Spleen (tissue), 11 donors: ENCODE measurements around the gene DIDO1. TPM values are rescaled to one million over a fixed set of nuclear protein-coding genes. Genes with fewer than 3 reads are reported as not detected.

ENCODE experiments used
- DNase-seq: peaks from one replicate; pipeline ENCODE4 v3.0.0-alpha.2; 2020
- H3K27ac ChIP-seq, 8 donors: fragments of 200-600 bp; sonication (generic) in 7 of 8; 1 replicate in 4 of 8; 2 replicates in 4 of 8; pipeline versions ENCODE4 v1.5.0 to v1.8.0; 2016 to 2021; ENCODE audit warnings: inconsistent platforms in 4 of 8, mild to moderate bottlenecking in 4 of 8, moderate library complexity in 1 of 8
- H3K27me3 ChIP-seq, 7 donors: fragments of 200-600 bp; sonication (generic) in 6 of 7; replicated peaks in 1 of 7; 1 replicate in 4 of 7; 2 replicates in 3 of 7; pipeline versions ENCODE4 v1.5.0 to v1.8.0; 2016 to 2021; ENCODE audit warnings: inconsistent platforms in 3 of 7, mild to moderate bottlenecking in 1 of 7
- H3K36me3 ChIP-seq, 6 donors: fragments of 200-600 bp; sonication (generic) in 5 of 6; 1 replicate in 4 of 6; 2 replicates in 2 of 6; pipeline versions ENCODE4 v1.5.0 to v1.8.0; 2016 to 2021; ENCODE audit warnings: inconsistent platforms in 2 of 6
- H3K4me1 ChIP-seq, 6 donors: fragments of 200-600 bp; sonication (generic) in 5 of 6; 1 replicate in 3 of 6; 2 replicates in 3 of 6; pipeline versions ENCODE4 v1.5.0 to v1.8.0; 2016 to 2021; ENCODE audit warnings: inconsistent platforms in 3 of 6
- H3K4me3 ChIP-seq, 8 donors: fragments of 200-600 bp; sonication (generic) in 7 of 8; 1 replicate in 4 of 8; 2 replicates in 4 of 8; pipeline versions ENCODE4 v1.5.0 to v1.8.0; 2016 to 2021; ENCODE audit warnings: inconsistent platforms in 4 of 8, mild to moderate bottlenecking in 4 of 8, moderate library complexity in 2 of 8
- H3K9me3 ChIP-seq, 8 donors: fragments of 200-600 bp; sonication (generic) in 7 of 8; 1 replicate in 4 of 8; 2 replicates in 4 of 8; pipeline versions ENCODE4 v1.5.0 to v1.8.0; 2016 to 2021; ENCODE audit warnings: inconsistent platforms in 4 of 8
- CTCF ChIP-seq, 11 experiments: fragments of 200-600 bp in 7 of 11; fragments of 450-650 bp in 4 of 11; sonication (generic) in 4 of 11; IDR thresholded peaks in 8 of 11; conservative IDR thresholded peaks in 3 of 11; 1 replicate in 7 of 11; 2 replicates in 4 of 11; pipeline versions ENCODE4 v1.4.0 to v1.8.0; 2016 to 2021; ENCODE audit warnings: antibody characterized with exemption in 11 of 11, inconsistent platforms in 4 of 11, mild to moderate bottlenecking in 1 of 11
- POLR2A ChIP-seq, 3 donors: fragments of 450-650 bp; IDR thresholded peaks; one replicate each; pipeline ENCODE4 v1.5.1; 2017; ENCODE audit warnings: antibody characterized with exemption in 3 of 3, mild to moderate bottlenecking in 1 of 3
- POLR2AphosphoS5 ChIP-seq, 3 donors: sonication (generic); formaldehyde crosslinking; IDR thresholded peaks; one replicate each; pipeline ENCODE4 v1.5.1; 2017; ENCODE audit warnings: antibody characterized with exemption in 3 of 3
- whole genome bisulfite sequencing, 5 donors: extraction: QIAGEN DNeasy Blood & Tissue Kit in 3 of 5; methylation state at CpG; one replicate each; pipeline versions ENCODE4 v1.1.5 to v1.1.7; 2013 to 2018; 5-methylcytosine and 5-hydroxymethylcytosine counted together
- intact Hi-C: fragments of 100-400 bp; cut with DNase I; formaldehyde crosslinking; loops from one replicate; pipeline ENCODE4 v1.15.0; 2023; ENCODE audit warnings: low total_unique reads
- polyA plus RNA-seq, 3 donors: library from polyadenylated mRNA; stranded (reverse); fragments of 200-250 nt; gene quantifications; one replicate each; pipeline ENCODE4 v1.2.1, GENCODE V29; 2013
- total RNA-seq, 7 donors: library from RNA; depleted of rRNA in 3 of 7; stranded (reverse); fragments of >200 nt in 3 of 7; fragmentation: NEBNext Ultra II Directional in 4 of 7; extraction: Animal tissue kit (Norgen Biotek cat#: 25700) in 4 of 7; gene quantifications; one replicate each; pipeline versions ENCODE4 v1.1.0 to v1.2.1, GENCODE V29; 2016 to 2021
- donor health status: healthy with polysubstance abuse.
- donor health status: DM: no; HTN: no; CAD: no; lungs with moderate emphysema.
- donor health status: DM: no; HTN: no; CAD: no.
- donor health status: Bipolar disorder and iron deficiency.
- donor health status: healthy.
- donor health status: DM: no; HTN: no; CAD: no.
- donor health status: DM: yes; HTN: yes; CAD: no.

DIDO1 gene
- total and polyA plus RNA-seq, 10 donors: 17.4 to 79.6 (median 66.9) TPM

DNA sequence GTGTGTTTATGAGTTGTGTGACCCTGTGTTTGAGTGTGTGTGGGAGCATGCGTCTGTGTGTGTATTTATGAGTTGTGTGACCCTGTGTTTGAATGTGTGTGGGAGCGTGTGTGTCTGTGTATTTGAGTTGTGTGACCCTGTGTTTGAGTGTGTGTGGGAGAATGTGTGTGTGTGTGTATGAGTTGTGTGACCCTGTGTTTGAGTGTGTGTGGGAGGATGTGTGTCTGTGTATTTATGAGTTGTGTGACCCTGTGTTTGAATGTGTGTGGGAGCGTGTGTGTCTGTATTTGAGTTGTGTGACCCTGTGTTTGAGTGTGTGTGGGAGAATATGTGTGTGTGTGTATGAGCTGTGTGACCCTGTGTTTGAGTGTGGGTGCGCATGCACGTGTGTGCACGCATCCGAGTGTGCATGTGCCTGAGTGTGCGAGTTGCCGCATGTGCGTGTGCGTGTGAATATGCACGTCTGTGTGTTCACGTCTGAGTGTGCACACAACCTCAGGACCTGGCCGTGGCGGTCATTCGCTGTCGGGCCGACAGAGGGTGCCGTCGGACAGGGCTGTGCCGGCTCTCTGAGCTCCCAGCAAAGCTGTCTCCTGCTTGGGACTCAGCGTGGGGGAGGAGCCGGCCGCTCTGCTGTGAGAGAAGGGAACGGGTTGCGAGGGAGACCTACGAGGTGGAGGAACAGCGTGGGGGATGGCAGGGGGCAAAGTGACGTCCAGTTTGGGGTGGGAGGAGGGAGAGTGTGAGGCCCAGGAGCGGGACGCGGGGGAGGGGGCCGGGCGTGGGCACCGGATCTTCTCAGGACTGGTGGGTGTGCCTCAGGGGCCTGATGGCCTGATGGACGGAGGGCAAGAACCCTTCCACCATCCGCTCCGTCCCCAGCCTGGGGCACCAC lies 45.9 kb upstream of the DIDO1 start:
- 3 to 7% (median 4%) methylated on average over 30 to 38 of the region's 38 CpGs for WGBS, 5 donors
- peaks cover 0 to 8% (median 0%) of the 10 kb centered on the region in 6 donors for H3K36me3 ChIP-seq
- peak overlapping the region in 6 of 8 donors; percentile 16 to 62 (median 24) for H3K4me3 ChIP-seq
- TF ChIP-seq POLR2A (IDR thresholded peaks at IDR 0.05) (no peak), POLR2AphosphoS5 (IDR thresholded peaks at IDR 0.05) (peak; percentile 32 to 70 (median 59)), CTCF (IDR thresholded peaks at IDR 0.05 in 8 of 11, conservative IDR thresholded peaks at IDR 0.05 in 3 of 11) (peak; percentile 79 to 95 (median 88))
- H3K9me3 ChIP-seq: no peaks in the 10 kb centered on the region
- peaks cover 0 to 76% (median 62%) of the 10 kb centered on the region in 7 donors for H3K27me3 ChIP-seq
- H3K27ac ChIP-seq: no peak overlapping the region
- peaks cover 5 to 21% (median 15%) of the 10 kb centered on the region in 6 donors for H3K4me1 ChIP-seq
- DNase-seq: peak; percentile 95
- intact Hi-C loops: loop anchor here (2.0 kb wide), 1 partner anchor 37 kb away; no protein-coding TSS in a partner anchor

DNA sequence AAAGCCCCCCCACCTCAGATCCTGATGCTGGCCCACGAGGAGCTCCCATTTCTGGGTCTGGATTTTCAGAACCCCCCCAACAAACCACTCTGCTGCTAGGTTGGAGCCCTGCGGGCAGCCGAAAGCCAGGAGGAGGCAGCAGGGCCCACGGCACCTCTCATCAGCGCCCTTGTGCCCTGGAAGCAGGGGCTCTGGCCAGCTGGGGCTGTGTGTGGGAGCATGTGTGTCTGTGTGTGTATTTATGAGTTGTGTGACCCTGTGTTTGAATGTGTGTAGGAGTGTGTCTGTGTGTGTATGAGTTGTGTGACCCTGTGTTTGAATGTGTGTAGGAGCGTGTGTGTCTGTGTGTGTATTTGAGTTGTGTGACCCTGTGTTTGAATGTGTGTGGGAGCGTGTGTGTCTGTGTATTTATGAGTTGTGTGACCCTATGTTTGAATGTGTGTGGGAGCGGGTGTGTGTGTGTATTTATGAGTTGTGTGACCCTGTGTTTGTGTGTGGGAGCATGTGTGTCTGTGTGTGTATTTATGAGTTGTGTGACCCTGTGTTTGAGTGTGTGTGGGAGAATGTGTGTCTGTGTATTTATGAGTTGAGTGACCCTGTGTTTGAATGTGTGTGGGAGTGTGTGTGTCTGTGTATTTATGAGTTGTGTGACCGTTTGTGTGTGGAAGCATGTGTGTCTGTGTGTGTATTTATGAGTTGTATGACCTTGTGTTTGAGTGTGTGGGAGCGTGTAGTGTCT lies 45.1 kb upstream of the DIDO1 start:
- TF ChIP-seq POLR2A (IDR thresholded peaks at IDR 0.05) (no peak), POLR2AphosphoS5 (IDR thresholded peaks at IDR 0.05) (no peak), CTCF (IDR thresholded peaks at IDR 0.05 in 8 of 11, conservative IDR thresholded peaks at IDR 0.05 in 3 of 11) (no peak)
- no peak overlapping the region for H3K27ac ChIP-seq
- no peak overlapping the region for H3K4me3 ChIP-seq
- H3K9me3 ChIP-seq: no peaks in the 10 kb centered on the region
- peaks cover 0 to 68% (median 54%) of the 10 kb centered on the region in 7 donors for H3K27me3 ChIP-seq
- intact Hi-C loops: no loop called here
- peaks cover 5 to 16% (median 13%) of the 10 kb centered on the region in 6 donors for H3K4me1 ChIP-seq
- DNase-seq: no peak
- 64 to 80% (median 77%) methylated on average over 8 to 10 of the region's 10 CpGs for WGBS, 5 donors
- peaks cover 0 to 16% (median 0%) of the 10 kb centered on the region in 6 donors for H3K36me3 ChIP-seq

- Histone ChIP-seq H3K4me3 (no peak overlapping the region), H3K36me3 (peaks cover 0 to 20% (median 0%) of the 10 kb centered on the region in 6 donors), H3K27me3 (peaks cover 0 to 60% (median 46%) of the 10 kb centered on the region in 7 donors), H3K9me3 (no peaks in the 10 kb centered on the region), H3K4me1 (peaks cover 5 to 16% (median 13%) of the 10 kb centered on the region in 6 donors), H3K27ac (no peak overlapping the region)
- no peak for DNase-seq
- intact Hi-C loops: no loop called here
- 48 to 63% (median 60%) methylated on average over 7 to 33 of the region's 33 CpGs for WGBS, 5 donors
- TF ChIP-seq POLR2AphosphoS5 (IDR thresholded peaks at IDR 0.05): no peak
- TF ChIP-seq POLR2A (IDR thresholded peaks at IDR 0.05): no peak
- TF ChIP-seq CTCF (IDR thresholded peaks at IDR 0.05 in 8 of 11, conservative IDR thresholded peaks at IDR 0.05 in 3 of 11): no peak
Observed at GRCh38 chr20:62970307-62971210, 44.3 kb upstream of the DIDO1 start.
